HG02973 (cell line): Measurements from ENCODE around the gene YIPF5.

Experiments
- ATAC-seq: cut with Tn5 transposase; IDR thresholded peaks from one replicate; pipeline ENCODE4 v1.9.1; 2021; ENCODE audit warnings: moderate library complexity; ENCODE audit not compliant: unreplicated experiment

YIPF5 gene

GRCh38 chr5:144179226-144179625, 8.8 kb upstream of the YIPF5 start:
- no peak for ATAC-seq

- ATAC-seq = no peak
These were observed 7.1 kb upstream of the YIPF5 start for GRCh38 chr5:144177548-144177947.

GRCh38 chr5:144173766-144174165, 3.3 kb upstream of the YIPF5 start:
- no peak for ATAC-seq

- no peak for ATAC-seq
These were observed 569 bp downstream of the YIPF5 start for GRCh38 chr5:144169904-144170275.

DNA sequence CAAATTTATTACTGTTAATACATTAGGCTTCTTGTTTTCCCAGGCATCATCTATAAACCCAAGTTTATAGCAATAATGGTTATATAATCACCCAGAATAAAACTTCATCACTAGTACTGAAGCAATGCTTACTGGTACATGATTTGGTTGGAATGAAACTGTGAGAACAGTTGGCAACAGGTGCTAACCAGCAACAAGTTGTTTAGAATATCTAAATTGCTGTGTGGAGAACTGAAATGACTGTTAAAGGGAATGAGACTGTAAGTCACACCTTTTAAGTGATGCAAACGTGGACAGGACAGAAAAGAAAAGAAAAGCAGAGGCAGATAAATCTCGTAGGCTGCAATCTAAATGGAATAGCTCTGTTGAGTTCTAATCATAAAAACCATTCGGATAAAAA, 2.5 kb downstream of the YIPF5 start:
- ATAC-seq = no peak

DNA sequence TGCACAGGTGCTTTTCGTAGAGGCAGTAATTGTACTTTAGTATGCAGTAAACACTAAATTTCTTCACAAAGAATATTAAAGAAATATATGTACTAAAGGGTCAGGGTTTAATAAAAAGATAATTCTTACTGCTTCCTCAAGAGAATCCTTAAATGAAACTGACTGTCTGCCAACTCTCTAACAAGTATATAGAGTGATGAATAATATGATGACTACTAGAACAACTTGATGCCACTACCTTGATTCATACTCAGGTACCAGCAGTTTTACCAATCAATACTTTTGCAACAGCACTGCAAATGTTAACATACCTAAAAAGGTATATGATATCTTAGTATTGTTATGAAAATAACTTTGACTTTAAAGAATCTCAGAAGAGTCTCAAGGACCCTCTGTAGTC, 3.8 kb downstream of the YIPF5 start:
- no peak for ATAC-seq

GRCh38 chr5:144162686-144163085, 7.8 kb downstream of the YIPF5 start:
- ATAC-seq = no peak

DNA sequence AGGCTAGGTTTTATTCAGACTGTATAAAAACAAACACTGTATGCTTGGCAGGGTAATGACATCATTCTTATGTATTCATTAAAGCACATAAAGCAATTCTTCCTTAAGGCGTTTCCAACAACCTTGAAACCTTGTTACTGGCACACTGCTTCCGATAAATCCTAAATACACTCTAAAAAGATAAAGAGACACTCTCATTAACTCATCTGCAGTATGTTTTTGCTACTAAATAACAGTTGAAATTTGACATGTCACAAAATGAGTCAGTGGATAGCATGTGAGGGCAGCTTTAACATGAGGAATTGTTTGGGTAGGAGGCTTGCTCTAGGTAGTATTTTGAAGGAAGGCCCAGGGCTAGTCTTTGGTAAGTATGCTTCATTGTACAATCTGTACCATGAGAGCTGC, 13.7 kb downstream of the YIPF5 start:
- no peak for ATAC-seq

DNA sequence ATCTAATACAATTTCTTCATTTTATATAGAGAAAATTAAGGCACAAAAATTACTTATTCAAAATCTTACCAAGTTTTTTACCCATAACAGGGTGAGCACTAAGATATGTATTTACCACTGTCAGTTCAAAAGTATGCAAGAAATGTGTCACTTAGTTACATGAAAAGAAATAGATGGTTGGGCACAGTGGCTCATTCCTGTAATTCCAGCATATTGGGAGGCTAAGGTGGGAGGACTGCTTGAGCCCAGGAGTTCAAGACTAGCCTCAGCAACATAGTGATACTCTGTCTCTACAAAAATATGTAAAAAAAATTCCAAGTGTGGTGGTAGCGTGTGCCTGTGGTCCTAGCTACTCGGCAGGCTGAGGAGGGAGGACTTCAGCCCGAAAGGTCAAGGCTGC, 19.4 kb downstream of the YIPF5 start:
- ATAC-seq = no peak

DNA sequence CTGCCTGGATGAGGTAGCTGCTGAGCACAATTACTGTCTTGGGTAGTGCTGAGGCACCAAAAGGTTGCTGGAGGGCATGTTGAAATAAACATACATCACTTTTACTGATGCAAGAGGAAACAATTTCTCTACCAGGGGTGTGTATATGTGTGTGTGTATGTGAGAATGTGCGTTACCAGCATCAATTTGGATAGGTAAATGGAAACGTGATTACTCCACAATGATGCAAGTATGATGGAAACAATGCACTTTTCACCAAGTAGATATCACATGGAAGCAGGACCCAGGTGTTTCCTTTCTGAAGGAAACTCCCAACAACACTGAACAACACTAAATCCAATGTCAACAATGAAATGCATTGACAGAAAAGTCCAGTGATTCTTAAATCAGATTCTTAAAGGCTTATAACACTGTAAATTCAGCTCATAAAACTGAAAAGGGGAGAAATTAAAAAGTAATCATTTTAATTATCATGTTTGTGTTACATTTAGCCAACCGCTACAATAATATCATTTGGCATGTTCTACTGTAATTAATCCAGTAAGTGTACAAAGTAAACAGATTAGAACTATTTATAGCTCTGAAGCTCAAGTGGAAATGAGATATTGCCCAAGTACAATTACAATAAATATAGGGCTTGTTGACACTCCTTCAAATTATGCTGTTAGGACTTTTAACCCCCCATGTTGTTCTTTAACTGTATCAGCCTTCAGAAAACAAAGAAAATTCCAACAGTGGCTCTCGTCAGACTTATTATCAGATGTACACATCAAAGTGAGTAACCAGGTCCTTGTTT, 25.3 kb downstream of the YIPF5 start:
- no peak for ATAC-seq

DNA sequence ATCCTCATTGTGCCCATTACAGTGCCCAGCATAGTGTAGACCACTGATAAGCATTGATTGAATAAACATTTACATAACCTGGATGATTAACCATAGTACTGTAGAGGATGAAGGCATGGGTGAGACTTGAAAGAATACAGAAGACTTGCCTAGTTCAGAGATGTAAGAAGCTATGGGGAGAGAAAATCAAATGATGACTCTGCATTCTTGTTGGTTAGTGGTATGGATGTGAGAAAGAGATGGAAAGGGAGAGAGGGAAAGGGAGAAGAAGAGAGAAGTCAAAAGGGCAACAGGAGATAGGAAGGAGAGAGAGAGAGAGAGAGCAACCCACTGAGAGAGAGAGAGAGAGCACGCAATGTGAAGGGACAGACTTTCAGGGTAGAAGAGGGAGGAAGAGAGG, 26.8 kb downstream of the YIPF5 start:
- no peak for ATAC-seq

DNA sequence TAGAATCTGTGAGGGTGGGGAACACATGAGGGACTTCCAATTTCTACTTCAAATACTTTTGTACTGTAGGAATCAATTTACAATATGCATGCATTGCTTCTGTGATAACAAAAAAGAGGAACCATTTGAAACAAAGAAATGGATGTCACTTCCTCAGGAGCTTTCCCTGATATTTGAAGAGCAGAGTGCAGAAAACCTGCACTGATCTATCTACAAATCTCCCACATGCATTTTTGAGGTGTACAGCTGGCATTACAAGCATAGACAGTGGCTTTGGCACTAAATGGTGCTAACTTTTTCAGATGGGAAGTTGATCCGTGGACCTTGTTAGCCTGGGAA, 27.7 kb downstream of the YIPF5 start:
- ATAC-seq = no peak

DNA sequence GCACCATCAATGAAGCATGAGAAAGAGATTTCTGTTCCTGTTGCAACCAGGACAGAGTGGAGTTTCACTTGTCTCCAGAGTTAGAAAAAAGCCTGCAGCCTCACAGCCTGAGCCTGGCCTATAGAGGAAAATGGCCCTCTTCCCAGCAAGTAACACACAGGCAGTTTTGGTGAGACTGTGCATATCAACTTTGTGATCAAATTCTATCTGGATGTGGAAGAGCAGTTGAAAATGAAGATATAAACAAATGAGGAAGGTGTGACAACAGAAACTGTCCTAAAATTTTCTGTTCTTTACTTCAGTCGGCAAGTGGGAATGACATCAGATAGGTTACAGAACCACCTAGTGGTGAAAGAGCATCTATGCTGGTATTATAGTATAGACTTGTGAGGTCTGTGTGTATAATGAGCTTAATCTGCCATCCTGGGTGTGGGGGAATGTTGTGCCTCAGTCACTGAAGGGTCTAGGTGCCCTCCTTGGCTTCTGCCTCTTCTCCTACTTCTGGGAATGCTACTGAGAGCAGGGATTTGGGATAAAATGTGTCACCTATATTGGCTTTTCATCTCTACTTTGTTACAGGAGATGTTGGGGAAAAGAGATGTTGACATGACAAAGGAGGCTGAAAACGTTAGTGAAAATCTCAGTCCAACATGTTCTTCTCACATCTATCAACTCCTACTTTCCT, 28.2 kb downstream of the YIPF5 start:
- peak; percentile 99 for ATAC-seq

DNA sequence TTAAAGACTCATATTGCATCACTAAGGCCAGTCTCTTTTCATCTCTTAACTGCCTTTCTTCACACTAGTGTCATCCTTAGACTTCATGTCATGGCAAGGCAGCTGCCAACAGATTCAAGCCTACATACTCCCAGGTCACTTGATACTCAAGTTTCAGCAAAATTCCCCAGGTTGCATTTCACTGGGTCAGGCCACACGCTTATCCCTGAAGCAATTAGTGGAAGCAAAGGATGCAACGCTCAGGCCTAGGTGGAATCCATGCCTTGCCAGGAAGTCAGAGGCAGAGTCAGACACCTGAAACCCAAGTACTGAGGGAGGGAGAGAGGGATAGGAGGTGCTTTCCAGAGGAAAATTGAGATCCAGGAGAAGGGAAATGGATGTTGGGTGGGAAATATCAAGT, 28.9 kb downstream of the YIPF5 start:
- no peak for ATAC-seq

GRCh38 chr5:144139586-144139985, 30.9 kb downstream of the YIPF5 start:
- no peak for ATAC-seq

GRCh38 chr5:144135113-144135762, 35.2 kb downstream of the YIPF5 start:
- ATAC-seq = no peak

DNA sequence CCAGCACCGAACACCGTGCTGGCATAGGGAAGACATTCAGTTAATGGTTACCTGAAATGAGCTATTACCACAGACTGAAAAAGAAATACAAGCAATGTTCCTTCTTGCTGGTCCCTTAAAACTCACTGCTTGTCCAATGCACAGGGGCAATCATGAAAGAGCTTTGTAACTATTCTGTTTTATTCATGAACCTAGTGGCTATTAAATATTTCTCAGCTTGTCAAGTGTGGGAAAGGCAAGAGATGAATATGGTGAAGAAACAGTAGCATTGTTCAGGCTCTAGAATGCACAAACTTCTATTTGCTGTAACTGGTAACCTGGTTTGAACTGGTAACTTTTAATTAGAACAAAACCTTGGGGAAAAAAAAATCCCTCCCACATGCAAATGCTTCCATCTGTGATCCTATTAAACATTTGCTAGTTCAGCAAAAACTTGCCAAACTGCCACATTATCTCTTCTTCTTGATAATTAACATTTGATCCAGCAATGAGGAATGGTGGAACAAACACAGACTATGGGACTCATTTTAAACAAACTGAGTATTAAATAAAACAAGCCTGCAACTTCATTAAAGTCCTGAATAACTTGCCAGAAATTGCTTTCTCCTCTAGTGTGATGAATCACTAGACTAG, 36.1 kb downstream of the YIPF5 start:
- no peak for ATAC-seq

GRCh38 chr5:144133050-144133633, 37.3 kb downstream of the YIPF5 start:
- ATAC-seq = no peak

DNA sequence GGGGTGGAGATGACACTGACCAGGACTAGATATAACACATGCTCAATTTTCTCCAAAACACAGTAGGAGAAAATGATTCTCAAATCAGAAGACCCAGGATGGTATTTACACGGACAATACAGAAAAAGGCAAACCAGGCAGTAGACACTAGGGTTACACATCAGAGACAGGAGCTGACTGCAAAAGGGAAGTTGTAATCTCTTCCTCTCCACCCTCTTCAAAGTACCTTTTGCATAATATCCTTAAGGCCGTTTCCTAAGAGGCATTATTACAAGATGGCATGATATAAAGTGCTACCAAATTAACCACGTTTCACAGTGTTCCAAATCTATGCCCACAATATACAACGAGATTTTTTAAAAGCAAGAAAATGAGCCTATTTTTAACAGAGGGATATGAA, 39.2 kb downstream of the YIPF5 start:
- no peak for ATAC-seq

DNA sequence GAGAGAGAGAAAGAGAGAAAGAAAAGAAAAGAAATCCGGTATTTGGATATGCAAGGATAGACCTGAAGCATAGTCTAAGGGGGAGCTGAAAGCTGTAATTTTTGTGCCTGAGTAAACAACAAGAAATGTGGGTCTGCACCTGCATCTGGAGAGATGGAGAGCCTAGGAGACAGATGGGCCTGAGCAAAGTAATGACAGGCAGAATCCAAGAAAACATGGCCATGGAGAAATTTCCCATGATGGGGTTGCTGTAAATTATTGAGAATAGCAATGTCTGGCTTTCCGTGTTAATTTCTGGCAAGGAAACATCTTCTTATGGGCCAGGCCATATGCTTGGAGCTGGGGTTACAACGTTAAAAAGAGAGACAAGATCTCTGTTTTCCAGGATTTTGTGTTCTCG, 40.2 kb downstream of the YIPF5 start:
- ATAC-seq = no peak

DNA sequence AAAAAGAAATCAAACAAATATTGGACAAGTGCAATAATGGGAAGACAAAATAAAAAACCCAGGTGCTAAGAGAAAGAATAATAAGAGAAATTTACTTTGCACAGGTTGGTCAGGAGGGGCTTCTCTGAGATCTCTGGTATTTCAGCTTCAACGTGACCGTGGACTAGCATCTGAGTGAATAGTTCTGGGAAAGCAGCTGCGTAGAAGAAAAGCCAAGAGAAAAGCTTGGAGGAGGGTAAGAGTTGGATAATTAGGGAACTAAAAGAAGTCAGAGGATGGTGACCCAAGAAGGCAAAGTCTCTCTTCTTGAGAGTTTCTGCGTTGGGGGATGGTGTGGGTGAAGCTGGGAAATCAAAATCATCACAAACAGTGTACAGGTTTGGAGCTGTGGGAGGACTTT, 41.6 kb downstream of the YIPF5 start:
- ATAC-seq = no peak
